GM19043 (cell line): Measurements from ENCODE around the gene RUFY2.
"Not testable (repeated sequence)": the region's sequence is repeated elsewhere in the genome, so short reads cannot be mapped to it uniquely, and the experiment has no call there.

Experiments used
- ATAC-seq: cut with Tn5 transposase; IDR thresholded peaks from one replicate; pipeline ENCODE4 v1.9.1; 2021; ENCODE audit warnings: low read depth; ENCODE audit not compliant: unreplicated experiment

Gene RUFY2, protein sequence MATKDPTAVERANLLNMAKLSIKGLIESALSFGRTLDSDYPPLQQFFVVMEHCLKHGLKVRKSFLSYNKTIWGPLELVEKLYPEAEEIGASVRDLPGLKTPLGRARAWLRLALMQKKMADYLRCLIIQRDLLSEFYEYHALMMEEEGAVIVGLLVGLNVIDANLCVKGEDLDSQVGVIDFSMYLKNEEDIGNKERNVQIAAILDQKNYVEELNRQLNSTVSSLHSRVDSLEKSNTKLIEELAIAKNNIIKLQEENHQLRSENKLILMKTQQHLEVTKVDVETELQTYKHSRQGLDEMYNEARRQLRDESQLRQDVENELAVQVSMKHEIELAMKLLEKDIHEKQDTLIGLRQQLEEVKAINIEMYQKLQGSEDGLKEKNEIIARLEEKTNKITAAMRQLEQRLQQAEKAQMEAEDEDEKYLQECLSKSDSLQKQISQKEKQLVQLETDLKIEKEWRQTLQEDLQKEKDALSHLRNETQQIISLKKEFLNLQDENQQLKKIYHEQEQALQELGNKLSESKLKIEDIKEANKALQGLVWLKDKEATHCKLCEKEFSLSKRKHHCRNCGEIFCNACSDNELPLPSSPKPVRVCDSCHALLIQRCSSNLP

DNA sequence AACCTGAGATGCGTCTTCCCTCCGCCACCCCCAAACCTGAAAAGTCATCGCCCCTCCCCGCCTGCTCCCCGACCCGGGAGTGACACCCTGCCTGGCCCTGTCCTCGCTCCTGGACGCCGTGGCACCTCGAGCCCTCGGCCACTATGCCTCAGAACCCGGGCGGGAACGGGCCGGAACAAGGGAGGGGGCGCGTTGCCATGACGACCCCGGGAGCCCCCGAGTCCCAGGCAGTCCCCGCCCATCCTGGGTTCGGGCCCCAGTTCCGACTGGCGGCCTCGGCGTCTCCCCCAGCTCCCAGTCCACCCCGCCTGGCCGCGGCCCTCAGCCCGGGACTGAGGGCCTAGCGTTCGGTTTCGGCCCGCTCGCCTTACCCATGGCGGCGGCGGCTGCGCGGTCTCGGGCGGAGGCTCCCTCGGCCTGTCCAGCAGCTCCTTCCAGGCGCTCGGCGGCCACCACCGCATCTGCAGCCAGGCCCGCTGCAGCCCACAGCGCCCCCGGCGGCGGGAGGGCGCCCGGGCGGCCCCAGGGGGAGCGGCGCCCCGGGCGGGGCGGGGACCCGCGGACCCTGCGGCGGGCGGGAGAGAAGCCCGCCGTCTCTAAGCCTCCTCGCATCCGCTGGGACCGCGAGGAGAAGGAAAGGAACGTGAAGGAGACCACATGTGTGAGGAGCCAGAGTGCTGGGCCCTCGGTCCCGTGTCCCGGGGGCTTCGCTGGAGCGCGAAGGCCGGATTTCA is at the start of gene RUFY2:
Gene RUFY2, minus strand, starts transcription at position 463 of the 734 bp plus-strand sequence. Its CDS starts 88 bp downstream, at position 375.
- peak; percentile 96 for ATAC-seq

DNA sequence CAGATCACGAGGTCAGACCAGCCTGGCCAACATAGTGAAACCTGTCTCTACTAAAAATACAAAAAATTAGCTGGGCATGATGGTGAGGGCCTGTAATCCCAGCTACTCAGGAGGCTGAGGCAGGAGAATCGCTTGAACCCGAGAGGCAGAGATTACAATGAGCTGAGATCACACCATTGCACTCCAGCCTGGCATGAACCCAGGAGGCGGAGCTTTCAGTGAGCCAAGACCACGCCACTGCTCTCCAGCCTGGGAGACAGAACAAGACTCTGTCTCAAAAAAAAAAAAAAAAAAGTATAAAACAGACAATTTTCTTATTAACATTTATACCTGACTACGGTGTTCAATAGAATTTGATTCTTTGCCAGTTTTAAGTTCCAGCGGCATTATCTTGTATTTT is 42.6 kb upstream of the RUFY2 start:
- ATAC-seq: not testable (repeated sequence)

DNA sequence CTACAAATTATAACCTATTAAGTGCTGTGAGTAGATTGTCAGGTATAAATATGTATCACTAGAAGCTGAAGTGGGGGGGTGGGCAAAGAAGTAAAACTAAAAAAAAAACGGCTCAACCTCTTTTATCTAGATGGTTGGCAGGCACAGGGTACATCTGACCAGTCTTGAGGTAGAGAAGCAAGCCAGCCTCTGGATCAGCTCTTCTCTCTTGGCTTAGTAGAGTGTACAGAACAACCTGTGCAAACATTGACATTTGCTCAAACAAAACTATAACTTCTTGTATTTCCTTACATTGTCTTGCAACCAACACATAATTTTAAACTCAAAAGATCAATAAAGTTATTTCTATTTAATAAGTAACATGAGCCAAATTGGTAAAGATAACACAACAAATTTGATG is 39.1 kb upstream of the RUFY2 start:
- ATAC-seq: no peak

DNA sequence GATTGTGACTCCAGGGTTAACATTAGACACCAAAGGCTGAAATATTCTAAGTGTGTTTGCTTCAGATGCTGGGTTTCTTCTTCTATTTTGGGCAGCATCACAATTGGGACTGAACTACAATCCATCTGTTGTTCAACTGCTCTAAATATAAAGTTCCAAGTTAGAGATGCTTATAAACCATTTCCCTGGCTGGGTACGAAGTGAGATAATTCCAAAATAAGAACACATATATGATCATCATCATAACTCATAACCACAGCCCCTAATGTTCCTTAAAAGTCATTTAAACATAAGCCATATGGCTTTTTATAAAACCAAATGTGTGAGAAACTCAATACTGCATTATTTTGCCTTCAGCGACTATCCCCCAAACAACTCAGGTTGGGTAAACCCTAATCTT is 35.9 kb upstream of the RUFY2 start:
- ATAC-seq: no peak

DNA sequence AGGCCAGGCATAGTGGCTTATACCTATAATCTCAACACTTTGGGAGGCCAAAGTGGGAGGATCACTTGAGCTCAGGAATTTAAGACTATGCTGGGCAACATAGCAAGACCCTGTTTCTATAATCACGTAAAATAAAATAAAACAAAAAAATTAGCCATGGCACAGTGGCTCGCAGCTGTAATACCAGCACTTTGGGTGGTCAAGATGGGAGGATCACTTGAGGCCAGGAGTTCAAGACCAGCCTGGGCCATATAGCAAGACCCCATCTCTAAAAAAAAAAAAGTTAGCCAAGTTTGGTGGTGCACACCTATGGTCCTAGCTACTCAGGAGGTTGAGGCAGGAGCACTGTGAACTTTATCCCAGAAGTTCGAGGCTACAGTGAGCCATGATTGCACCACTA is 33.8 kb upstream of the RUFY2 start:
- no peak for ATAC-seq

DNA sequence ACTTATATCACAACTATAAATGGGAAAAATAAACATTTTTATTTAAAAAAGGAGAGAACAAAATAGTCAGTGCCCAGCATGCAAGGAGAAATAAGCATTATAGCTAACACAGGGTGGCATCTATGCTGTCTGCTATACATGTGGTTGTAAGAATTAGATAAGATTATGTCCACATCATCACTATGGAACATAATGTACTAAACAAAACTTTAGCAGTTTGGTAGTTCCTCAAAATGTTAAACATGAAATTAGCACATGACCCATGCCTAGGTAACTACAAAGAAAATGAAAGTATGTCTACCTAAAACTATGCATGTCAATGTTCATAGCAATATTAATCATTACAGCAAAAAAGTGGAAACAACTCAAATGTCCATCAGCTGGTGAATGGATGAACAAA is 28.7 kb upstream of the RUFY2 start:
- no peak for ATAC-seq

DNA sequence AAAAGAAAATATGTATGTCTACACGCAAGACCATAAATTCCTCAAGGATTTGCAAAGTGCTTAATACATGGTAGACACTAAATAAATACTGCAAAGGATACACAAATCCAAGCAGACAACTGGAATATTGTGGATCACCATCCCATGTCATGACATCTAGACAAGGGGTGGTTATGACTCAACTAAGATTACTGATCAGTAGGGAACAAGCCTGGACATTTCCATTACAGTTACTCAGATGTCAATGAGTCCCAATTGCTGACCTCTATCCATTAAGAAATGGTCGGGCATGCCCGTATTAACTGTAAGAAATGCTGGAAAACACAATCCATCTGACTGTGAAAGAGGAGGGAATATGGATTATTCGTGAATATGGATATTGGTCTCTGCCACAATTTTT is 27.6 kb upstream of the RUFY2 start:
- no peak for ATAC-seq

DNA sequence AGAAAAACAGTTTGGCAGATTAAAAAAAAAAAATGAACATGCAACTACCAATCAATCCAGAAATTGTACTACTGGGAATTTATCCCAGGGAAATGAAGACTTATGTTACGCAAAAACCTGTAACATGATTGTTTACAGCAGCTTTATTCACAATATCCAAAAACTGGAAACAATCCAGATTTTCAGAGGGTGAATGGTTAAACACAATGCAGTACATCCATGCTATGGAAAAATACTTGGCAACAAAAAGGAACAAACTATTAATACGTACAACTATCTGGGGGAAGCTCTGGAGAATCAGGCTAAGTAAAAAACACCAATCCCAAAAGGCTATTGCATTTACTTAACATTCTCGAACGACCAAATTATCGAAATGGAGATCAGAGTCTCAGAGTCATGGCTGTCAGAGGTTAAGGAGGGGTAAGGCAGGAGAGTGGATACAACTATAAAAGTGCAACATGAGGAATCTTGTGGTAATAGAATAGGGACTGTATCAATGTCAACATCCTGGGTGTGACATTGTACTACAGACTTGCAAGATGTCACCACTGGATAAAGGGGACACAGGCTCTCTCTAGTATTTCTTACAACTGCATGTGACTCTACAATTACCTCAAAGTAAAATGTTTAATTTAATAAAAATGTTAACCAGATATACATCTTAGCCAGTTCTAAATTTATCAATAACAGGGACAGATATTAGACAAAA is 21.5 kb upstream of the RUFY2 start:
- ATAC-seq: no peak

DNA sequence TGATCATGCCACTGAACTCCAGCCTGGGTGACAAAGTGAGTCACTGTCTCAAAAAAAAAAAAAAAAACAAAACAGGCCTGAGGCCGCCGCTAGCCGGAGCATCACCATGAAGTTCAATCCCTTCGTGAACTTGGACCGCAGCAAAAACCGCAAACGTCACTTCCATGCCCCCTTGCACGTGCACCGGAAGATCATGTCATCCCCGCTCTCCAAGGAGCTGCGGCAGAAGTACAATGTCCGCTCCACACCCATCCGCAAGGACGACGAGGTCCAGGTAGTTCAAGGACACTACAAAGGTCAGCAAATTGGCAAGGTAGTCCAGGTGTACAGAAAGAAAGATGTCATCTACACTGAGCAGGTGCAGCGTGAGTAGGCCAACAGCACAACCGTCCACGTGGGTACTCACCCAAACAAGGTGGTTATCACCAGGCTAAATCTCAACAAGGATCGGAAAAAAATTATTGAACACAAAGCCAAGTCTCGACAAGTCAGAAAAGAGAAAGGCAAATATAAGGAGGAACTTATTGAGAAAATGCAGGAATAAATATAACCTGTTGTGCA is 17.5 kb upstream of the RUFY2 start:
- no peak for ATAC-seq

DNA sequence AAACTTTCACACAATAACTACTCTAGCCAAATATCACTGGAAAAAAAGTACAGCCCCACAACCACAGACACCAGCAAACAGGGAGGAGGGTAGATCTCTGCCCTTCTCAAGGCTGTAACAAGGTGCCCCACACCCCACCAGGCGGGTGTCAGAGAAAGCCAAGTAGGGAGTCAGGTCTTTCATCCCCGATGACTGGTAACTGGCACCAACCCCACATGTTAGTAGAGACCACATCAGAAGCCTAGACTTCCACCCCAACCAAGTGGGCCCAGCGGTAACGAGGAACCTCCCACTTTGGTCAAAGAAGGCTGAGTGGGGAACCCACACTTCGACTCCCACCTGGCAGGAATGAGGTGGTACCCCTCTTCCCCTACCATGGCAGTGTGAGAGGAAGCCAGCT is 16.4 kb upstream of the RUFY2 start:
- ATAC-seq: no peak

DNA sequence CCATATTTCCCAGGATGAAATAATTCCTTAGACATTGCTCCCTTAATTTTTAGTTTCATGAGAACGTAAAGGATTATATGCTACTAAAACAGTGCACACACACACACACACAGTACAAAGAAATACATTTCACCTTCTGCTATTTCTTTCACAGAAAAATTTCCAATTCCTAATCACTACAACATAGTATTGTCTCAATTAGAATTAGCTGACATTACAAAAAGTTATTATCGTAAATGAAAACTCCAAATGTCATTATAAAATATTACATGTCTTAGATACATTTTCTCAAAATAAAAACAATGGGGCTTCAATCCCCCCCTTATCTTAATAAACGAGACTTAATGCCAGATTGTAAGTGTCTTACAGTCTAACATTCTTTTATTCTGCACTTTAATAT is 12.3 kb upstream of the RUFY2 start:
- no peak for ATAC-seq

DNA sequence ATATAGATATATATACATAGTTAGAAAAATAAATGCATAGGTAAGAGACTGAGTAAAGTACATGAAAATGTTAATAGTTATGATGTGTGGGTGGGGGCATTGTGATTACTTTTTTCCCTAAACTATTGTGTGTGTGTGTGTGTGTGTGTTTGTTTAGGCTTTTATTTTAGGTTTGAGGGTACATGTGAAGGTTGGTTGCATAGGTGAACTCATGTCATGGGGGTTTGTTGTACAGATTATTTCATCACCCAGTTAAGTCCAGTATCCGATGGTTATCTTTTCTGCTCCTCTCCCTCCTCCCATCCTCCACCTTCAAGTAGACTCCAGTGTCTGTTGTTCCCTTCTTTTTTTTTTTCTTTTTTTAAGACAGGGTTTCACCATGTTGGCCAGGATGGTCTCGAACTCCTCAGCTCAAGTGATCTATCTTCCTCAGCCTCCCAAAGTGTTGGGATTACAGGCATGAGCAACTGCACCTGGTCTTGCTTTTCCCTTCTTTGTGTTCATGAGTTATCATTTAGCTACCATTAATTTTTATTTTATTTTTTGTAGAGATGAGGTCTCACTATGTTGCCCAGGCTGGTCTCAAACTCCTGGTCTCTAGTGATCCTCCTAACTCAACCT is 1.9 kb upstream of the RUFY2 start:
- no peak for ATAC-seq

DNA sequence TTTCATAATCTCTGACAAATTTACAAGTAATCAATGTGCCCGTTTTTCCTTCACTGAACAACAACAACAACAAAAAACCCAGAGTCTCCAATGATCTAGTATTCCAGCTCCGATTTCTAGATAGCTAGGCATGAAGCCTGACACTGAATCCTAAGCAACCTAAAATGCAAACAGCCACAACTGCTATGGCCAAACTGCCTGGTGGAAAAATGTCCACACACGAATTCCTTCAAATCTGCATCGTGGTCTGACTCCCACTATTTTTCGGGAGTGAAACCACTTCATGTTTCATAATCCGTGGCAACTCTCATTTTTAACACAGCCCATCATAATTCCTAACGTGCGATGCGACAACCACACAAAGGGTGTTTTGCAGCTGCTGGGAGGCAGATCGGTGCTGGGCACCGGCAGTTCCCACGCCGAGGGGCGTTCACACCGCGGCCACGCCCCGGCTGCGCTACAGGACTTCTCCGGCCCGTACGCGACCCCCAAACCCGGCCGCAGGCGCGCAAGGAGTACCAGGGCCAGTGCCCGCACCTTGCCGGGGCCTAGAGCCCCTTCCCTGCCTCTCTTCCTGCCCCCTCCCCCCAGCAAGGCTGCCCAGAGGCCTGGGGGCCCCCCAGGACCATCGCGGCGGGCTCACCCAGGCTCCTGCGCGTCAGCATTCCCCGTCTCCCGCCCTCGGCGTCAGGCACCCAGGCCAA is 814 bp downstream of the RUFY2 start:
- peak; percentile 36 for ATAC-seq

DNA sequence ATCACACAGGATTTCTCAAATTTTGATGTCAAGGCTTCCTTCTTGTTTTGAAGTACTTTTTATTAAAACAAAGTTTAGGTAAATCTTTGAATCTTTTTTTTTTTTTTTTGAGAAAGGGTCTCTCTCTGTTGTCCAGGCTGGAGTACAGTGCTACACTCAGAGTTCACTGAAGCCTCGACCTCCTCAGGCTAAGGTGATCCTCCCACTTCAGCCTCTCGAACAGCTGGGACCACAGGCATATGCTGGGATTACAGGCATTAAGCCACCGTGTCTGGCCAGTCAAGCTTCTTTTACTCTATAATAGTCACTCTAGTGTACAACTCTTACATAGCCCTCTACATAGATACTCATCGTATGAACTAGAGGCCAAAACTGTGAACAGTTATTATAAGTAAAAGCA is 3.4 kb downstream of the RUFY2 start:
- no peak for ATAC-seq

DNA sequence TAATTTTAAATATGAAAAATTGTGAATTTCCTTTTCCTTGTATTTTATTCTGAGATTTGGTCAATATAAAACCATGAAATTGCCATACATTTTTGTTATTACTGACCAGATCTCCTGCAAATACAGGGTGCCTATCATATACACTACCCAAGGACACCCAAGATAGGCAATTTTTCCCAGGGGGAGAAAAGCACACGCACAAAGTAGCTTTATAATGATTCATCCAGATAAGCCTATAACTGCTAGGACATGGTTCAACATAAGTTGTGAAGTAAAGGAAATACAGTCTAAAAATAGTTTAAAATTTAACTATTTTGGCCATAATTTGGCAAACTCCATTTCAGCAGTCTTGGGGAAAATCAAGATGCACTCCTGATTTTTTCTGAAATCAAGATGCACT is 4.8 kb downstream of the RUFY2 start:
- no peak for ATAC-seq

DNA sequence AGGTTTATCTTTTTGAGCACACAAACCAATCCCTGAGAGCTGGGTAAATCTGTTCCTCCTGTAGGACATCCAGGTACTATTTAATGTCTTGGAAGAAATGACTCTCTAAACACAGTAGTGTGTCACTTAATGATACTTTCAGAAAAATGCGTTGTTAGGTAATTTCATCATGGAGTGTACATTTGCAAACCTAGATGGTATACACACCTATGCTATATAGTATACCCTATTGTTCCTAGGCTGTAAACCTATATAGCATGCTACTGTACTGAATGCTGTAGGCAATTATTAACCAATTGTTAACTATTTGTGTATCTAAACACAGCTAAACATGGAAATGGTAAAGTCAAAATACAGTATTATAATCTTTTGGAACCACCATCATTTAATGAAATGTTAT is 10.1 kb downstream of the RUFY2 start:
- ATAC-seq: no peak

DNA sequence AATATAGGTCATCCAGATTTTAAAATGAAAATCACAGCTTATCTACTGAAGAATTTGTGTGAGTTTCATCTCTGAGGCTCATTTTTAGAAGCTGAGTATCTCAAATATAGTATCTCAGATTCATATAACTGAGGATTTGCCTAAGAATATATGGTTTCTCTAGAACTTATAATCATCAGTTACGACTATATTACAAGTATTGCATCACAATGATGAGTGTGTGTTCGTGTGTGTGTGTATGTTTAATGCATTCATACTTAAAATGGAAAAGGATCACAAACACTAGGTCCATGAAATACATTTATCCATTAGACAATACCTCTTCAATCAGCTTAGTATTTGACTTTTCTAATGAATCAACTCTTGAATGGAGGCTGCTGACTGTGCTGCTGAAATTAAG is 21.3 kb downstream of the RUFY2 start:
- no peak for ATAC-seq

DNA sequence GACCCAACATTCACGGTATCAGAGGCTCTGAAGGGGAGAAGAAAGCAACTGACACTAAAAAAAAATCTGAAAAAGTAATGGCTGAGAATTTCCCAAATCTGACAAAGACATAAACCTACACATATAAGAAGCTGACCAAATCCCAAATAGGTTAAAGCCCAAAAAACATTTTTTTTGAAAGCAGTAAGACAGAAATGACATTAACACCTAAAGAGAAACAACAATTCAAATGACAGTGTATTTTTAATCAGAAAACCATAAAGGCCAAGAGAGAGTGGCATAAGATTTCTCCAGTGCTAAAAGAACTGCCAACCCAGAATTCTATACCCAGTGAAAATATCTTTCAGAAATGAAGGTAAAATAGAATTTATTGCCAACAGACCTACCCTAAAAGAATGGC is 35.5 kb downstream of the RUFY2 start:
- ATAC-seq: no peak

DNA sequence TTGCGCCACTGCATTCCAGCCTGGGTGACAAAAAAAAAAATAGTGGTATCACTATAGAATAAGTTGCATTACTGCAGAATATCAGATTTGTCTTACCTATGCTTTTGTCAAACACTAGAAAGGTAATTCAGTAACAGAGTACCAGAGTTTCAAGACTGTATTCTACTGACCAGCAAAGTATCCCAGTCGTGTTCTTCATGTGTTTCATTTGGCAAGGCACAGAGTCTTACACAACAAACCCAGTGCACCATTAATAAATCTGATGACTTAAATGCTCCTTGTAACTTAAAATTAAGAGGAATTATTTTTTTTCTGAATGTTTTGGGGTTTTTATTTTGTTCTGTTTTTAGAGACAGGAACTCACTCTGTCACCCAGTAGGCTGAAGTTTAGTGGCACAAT is 40.0 kb downstream of the RUFY2 start:
- no peak for ATAC-seq

DNA sequence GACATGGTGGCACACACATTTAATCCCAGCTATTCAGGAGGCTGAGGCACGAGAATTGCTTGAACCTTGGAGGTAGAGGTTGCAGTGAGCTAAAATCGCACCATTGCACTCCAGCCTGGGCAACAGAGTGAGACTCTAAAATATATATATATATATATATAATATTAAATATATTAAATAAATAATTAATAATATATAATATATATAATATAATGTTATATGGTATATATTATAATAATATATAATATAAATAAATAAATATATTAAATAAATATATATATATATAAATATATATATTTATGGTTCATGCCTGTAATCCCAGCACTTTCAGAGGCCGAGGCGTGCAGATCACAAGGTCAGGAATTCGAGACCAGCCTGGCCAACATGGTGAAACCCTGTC is 40.5 kb downstream of the RUFY2 start:
- no peak for ATAC-seq
